DOHH2 (cell line): ENCODE results near the gene KRTAP5-5.
"Not testable (repeated sequence)": the region's sequence is repeated elsewhere in the genome, so short reads cannot be mapped to it uniquely, and the experiment has no call there.

Experiments
- EZH2phosphoT487 ChIP-seq: fragments of 200-600 bp; sonication (generic); IDR thresholded peaks from 2 replicates; pipeline ENCODE4 v1.6.1; 2017; ENCODE audit warnings: borderline replicate concordance, mild to moderate bottlenecking, antibody characterized with exemption, low read length, moderate library complexity, mixed read lengths
- TF ChIP-seq, protein P1 (sequence below): fragments of 200-600 bp; sonication (generic); IDR thresholded peaks from one replicate; pipeline ENCODE4 v1.5.1; 2014; ENCODE audit warnings: antibody characterized with exemption, mild to moderate bottlenecking, low read depth, low read length; ENCODE audit not compliant: poor library complexity, severe bottlenecking

DNA sequence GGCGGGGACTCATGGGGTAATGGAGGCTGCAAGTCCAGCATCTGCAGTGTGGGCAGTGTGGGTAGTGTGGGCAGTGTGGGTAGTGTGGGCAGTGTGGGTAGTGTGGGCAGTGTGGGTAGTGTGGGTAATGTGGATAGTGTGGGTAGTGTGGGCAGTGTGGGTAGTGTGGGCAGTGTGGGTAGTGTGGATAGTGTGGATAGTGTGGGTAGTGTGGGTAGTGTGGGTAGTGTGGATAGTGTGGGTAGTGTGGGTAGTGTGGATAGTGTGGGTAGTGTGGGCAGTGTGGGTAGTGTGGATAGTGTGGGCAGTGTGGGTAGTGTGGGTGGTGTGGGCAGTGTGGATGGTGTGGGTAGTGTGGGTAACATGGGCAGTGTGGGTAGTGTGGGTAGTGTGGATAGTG is 40.9 kb downstream of the KRTAP5-5 start:
- TF ChIP-seq, protein P1, sequence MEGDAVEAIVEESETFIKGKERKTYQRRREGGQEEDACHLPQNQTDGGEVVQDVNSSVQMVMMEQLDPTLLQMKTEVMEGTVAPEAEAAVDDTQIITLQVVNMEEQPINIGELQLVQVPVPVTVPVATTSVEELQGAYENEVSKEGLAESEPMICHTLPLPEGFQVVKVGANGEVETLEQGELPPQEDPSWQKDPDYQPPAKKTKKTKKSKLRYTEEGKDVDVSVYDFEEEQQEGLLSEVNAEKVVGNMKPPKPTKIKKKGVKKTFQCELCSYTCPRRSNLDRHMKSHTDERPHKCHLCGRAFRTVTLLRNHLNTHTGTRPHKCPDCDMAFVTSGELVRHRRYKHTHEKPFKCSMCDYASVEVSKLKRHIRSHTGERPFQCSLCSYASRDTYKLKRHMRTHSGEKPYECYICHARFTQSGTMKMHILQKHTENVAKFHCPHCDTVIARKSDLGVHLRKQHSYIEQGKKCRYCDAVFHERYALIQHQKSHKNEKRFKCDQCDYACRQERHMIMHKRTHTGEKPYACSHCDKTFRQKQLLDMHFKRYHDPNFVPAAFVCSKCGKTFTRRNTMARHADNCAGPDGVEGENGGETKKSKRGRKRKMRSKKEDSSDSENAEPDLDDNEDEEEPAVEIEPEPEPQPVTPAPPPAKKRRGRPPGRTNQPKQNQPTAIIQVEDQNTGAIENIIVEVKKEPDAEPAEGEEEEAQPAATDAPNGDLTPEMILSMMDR, result not testable (repeated sequence)
- TF ChIP-seq EZH2phosphoT487, result not testable (repeated sequence)
